Measurements from ENCODE around the gene TVP23C. TPM values are rescaled to one million over a fixed set of nuclear protein-coding genes. Genes with fewer than 3 reads are reported as not detected.
A peak's percentile ranks its signal among the peaks of the same experiment; 100 is the strongest.
"Not testable (repeated sequence)": the region's sequence is repeated elsewhere in the genome, so short reads cannot be mapped to it uniquely, and the experiment has no call there.

Gene TVP23C
- total RNA-seq (10 to 100 TPM in 1 of 2 donors, 1 to 10 TPM in 1; 8.3 to 12.1 TPM), polyA plus RNA-seq (ENCODE audit: insufficient read length in 6 of 6) (10 to 100 TPM; 20.7 to 37.5 (median 27.5) TPM)
- long read RNA-seq, donor 1, partial matches to known transcripts, result 0 of 2 reads
- long read RNA-seq, donor 1, other reads (novel, unspliced or antisense), result 0 of 2 reads
- long read RNA-seq, donor 2, partial matches to known transcripts, result 0 of 2 reads
- long read RNA-seq, donor 2, other reads (novel, unspliced or antisense), result 0 of 2 reads
- long read RNA-seq, donor 3, result 0 reads
- long read RNA-seq, donor 4, result 0 reads
- long read RNA-seq, donor 5, result 0 reads
- long read RNA-seq, donor 6, partial matches to known transcripts, result 0 of 2 reads
- long read RNA-seq, donor 6, other reads (novel, unspliced or antisense), result 0 of 2 reads
- long read RNA-seq, donor 7, result 0 reads
- long read RNA-seq, donor 8, partial matches to known transcripts, result 0 of 1 reads
- long read RNA-seq, donor 8, other reads (novel, unspliced or antisense), result 0 of 1 reads
- long read RNA-seq, donor 9, result 0 reads
- long read RNA-seq, donor 10, partial matches to known transcripts, result 0 of 1 reads
- long read RNA-seq, donor 10, other reads (novel, unspliced or antisense), result 0 of 1 reads
- long read RNA-seq, donor 11, result 0 reads
- long read RNA-seq, donor 12, result 0 reads

- H3K9me3 ChIP-seq; H3K4me1 ChIP-seq; H3K36me3 ChIP-seq; H3K27me3 ChIP-seq; intact Hi-C loops (cut with DNase I): not testable (repeated sequence)
- peak; percentile 51 to 91 (median 82) for DNase-seq
- Histone ChIP-seq H3K27ac (peak within 1 kb of the TSS in 1 of 2 donors; percentile 58), H3K4me3 (peak within 1 kb of the TSS; percentile 56 to 67)
- ATAC-seq, result peak; percentile 93
Observed at GRCh38 chr17:15563375-15563857, at the start of gene TVP23C. Gene TVP23C (minus strand): TSS chr17:15563483. CDS start chr17:15563448, 35 bp downstream.

DNA sequence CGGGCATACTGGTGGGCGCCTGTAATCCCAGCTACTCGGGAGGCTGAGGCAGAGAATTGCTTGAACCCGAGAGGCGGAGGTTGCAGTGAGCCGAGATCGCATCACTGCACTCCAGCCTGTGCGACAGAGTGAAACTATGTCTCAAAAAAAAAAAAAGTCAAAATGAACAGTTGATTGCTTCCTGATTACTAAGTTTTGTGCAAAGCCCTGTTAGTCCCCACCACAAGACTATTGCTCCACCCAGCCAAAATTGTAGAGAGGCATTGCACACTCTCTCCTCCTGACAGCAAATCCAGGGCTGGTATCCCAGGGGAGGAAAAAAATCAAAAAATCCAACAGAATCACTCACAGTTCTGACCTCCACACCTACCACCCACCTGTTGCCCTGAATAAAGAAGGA lies 29.7 kb upstream of the TVP23C start:
- ATAC-seq; H3K4me1 ChIP-seq; H3K27ac ChIP-seq; H3K36me3 ChIP-seq; intact Hi-C loops (cut with DNase I); DNase-seq; H3K4me3 ChIP-seq; H3K27me3 ChIP-seq; H3K9me3 ChIP-seq: not testable (repeated sequence)

GRCh38 chr17:15591986-15592385 lies 28.7 kb upstream of the TVP23C start:
- DNase-seq; intact Hi-C loops (cut with DNase I); H3K9me3 ChIP-seq; ATAC-seq; H3K4me1 ChIP-seq; H3K27me3 ChIP-seq; H3K27ac ChIP-seq; H3K36me3 ChIP-seq; H3K4me3 ChIP-seq: not testable (repeated sequence)

- H3K36me3 ChIP-seq; H3K4me3 ChIP-seq; H3K4me1 ChIP-seq; H3K27ac ChIP-seq; DNase-seq; H3K27me3 ChIP-seq; intact Hi-C loops (cut with DNase I); H3K9me3 ChIP-seq: not testable (repeated sequence)
- peak; percentile 66 for ATAC-seq
Observed at GRCh38 chr17:15590844-15591243, 27.6 kb upstream of the TVP23C start.

DNA sequence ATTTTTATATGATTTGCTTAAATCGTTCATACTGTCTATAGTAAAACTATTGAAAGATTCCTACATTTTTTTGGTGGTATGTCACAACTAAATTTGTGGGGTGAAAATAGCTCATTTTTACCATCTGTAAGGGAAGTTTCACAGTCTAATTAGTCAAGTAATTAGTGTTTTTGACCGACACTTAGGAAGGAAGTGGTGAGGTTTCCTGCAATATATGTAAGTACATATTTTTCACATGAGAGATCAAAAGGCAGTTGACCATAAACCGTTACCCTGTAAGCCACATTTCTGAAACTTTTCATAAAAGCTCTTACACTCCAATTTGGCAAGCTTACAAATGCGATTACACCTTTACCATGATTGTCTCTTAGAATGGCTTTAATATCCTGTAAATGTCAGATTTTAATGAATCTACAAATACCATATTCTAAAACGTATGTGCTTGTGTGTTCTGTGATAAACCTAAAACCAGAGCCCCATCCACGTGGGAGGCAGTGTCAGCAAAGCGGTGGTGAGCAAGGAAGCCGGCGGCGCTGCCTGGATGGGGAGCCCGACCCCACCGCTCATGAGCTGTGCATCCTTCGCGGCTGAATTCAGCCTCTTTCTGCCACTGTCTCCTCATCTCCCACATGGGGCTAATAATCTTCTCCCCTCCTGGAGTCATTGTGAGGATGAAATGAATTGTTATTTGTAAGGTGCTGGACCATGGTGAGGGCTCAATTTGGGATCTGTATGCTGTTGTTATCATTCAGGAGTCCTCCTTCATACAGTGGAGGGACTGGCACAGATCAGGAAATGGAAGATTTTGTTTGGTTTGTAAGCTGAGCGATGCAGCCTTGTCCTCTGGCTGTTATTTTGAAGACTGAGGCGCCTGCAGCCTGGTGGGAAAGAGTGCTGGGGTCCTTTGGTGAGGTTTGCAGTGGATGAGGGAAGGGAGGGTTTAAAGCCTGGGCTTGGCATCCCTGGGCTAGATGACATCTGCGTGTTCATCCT lies 26.6 kb upstream of the TVP23C start:
- H3K27me3 ChIP-seq; DNase-seq; ATAC-seq; H3K4me1 ChIP-seq; H3K36me3 ChIP-seq; H3K9me3 ChIP-seq; H3K27ac ChIP-seq; intact Hi-C loops (cut with DNase I); H3K4me3 ChIP-seq: not testable (repeated sequence)

GRCh38 chr17:15588017-15588416 lies 24.7 kb upstream of the TVP23C start:
- DNase-seq; intact Hi-C loops (cut with DNase I); H3K36me3 ChIP-seq; H3K27me3 ChIP-seq; ATAC-seq; H3K27ac ChIP-seq; H3K4me3 ChIP-seq; H3K4me1 ChIP-seq; H3K9me3 ChIP-seq: not testable (repeated sequence)

DNA sequence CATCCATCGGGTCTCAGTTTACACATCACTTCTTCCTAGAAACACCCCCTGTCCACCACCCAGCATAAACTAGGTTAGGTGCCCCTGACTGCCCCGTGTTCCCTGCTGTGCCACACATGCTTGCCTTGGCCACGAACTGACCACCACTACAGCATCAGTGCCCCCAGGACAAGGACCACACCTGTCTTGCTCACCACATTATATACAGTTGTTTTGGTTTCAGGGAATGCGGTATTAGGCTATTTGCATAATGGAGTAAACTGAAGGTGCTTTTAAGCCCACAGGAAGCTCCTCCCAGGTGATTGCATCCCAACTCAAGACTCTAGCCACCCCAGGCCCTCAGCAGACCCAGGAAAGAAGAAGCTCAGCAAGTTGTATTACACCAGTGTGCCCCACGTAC lies 20.0 kb upstream of the TVP23C start:
- H3K9me3 ChIP-seq; H3K27me3 ChIP-seq; H3K36me3 ChIP-seq; DNase-seq; H3K4me1 ChIP-seq; intact Hi-C loops (cut with DNase I); H3K27ac ChIP-seq; ATAC-seq; H3K4me3 ChIP-seq: not testable (repeated sequence)

DNA sequence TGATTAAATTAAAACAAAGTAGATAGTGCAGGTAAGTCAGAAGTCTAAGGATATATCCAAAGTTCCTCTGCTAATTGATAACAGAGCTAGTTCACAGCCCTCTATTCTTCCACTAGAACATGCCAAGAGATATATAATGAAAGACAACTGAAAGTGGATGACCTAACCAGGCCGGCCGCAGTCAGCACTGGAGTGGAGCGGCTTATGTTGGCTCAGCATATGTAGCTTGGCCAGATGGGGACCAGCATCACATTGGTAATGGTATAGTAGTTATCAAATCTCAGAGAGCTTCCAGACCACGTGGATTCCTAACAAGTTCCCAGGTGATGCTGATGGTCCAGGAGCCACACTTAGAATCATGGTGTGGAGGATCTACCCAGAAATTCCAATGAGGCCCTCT lies 18.2 kb upstream of the TVP23C start:
- ATAC-seq; H3K27me3 ChIP-seq; H3K27ac ChIP-seq; H3K9me3 ChIP-seq; H3K4me1 ChIP-seq; intact Hi-C loops (cut with DNase I); DNase-seq; H3K4me3 ChIP-seq; H3K36me3 ChIP-seq: not testable (repeated sequence)

DNA sequence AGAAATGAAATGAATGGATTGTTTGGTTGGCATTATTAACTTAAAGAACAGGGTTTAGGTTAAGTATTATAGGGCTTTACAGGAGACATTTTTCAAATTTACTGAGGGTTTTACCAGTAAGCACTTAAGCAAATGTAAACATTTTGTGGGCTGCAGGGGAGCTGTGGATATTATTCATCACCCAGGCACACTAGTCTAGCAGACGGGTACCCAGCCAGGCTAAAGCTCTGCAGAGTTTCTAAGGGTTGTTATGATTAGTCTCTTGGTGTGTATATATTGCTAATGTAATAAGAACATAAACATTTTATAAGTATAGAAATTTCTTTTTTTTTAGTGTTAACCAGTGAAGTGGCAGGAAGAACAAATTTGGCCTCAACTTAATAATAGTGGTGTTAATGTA lies 13.6 kb upstream of the TVP23C start:
- H3K36me3 ChIP-seq; H3K9me3 ChIP-seq; H3K27me3 ChIP-seq; ATAC-seq; H3K4me1 ChIP-seq; H3K27ac ChIP-seq; DNase-seq; intact Hi-C loops (cut with DNase I); H3K4me3 ChIP-seq: not testable (repeated sequence)

DNA sequence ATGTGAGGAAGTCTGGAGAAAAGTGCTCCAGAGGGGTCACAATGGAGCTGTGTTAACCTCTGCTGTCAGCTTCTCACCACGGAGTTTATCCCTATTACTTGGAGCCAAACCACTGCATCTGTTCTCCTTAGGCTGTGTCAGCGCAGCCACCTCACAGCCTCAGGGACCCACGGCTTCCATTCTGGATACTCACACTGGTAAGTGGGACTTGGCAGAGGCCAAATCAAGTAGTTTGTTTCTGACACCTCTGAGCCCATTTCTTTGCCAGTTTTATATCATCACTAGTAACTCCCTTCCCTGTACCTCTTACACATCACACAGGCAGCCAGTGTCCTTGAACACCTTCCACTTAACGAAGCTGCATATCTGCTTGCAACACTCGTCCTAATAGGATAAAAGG lies 11.4 kb upstream of the TVP23C start:
- H3K36me3 ChIP-seq; DNase-seq; H3K4me1 ChIP-seq; intact Hi-C loops (cut with DNase I); H3K27me3 ChIP-seq; H3K27ac ChIP-seq; H3K4me3 ChIP-seq; ATAC-seq; H3K9me3 ChIP-seq: not testable (repeated sequence)

DNA sequence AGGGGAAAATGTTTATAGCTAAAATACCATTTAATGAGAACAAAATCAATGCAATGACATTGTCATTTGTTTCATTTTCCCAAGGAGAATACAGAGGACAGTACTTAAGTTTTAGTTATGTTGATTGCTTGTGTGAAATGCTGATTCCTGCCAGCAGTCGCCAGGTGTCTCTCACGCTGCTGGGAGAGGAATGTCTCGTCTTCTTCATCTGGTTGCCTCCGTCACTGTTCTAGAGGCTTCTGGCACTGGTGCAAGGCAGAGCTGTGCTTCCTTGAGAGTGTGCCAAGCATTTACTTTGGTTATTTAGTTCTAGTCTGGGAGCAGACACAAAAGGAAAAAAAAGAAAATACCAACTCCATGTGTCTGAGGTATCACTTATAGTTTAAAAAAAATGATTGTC lies 10.6 kb upstream of the TVP23C start:
- H3K27ac ChIP-seq; intact Hi-C loops (cut with DNase I); H3K27me3 ChIP-seq; H3K4me3 ChIP-seq; H3K36me3 ChIP-seq; H3K4me1 ChIP-seq; H3K9me3 ChIP-seq: not testable (repeated sequence)
- DNase-seq (peak in 1 of 4 donors; percentile 51), ATAC-seq (peak; percentile 80)

- H3K36me3 ChIP-seq; DNase-seq; H3K9me3 ChIP-seq; intact Hi-C loops (cut with DNase I); H3K27me3 ChIP-seq; H3K4me1 ChIP-seq: not testable (repeated sequence)
- ATAC-seq, result peak; percentile 66
- Histone ChIP-seq H3K4me3 (peak overlapping the region; percentile 56 to 67), H3K27ac (peak overlapping the region in 1 of 2 donors; percentile 58)
Observed at GRCh38 chr17:15562613-15563374, 489 bp downstream of the TVP23C start.

Measured in left lung (tissue), 14 donors.